GM18861 (cell line): ENCODE measurements around the gene GLCE.

Experiments
- ATAC-seq: cut with Tn5 transposase; IDR thresholded peaks from one replicate; pipeline ENCODE4 v1.9.1; 2021; ENCODE audit not compliant: unreplicated experiment

The GLCE gene

DNA sequence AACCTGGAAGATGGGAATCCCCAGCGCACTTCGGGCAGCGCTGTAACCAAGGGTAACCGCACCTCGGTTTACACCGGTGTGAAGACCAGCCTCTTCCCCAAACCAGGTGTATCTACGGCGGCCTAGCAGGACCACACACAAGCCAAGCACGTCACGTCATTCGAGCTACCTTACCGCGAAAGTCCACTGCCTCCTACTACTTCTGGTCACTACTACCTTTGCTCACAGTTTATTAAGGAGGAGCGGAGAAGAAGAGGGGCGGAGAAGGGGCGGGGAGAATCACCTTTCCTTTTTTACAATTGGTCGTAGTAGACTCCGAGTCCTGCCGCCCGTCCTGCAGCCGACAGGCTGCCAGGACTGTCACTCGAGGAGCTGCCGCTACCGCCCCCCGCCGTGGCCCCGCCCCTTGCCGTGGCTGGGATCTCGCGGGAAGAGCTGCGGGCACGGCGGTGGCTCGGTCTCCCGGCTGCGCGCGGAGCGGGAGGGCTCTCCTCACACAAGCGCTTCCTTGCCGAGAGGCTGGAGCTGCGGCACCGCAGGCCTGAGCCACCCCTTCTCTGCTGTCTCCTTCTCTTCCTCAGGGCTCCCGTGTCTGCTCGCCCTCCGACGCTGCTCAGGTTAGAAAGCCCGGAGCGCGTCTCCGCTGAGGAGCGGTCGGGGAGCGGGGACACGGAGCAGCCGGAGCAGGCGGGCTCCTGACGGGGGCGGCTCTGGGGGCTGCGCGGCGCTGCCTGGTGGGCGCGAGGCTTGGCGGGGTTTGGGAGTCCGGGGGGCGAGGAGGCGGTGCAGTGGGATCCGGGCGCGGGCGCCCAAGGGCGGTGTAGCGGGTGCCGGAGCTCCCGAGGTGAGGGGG is at the start of gene GLCE:
GLCE (plus strand) TSS at position 495 of the 853 bp plus-strand sequence. CDS start 95,172 bp downstream, outside the sequence.
- peak; percentile 81 for ATAC-seq

DNA sequence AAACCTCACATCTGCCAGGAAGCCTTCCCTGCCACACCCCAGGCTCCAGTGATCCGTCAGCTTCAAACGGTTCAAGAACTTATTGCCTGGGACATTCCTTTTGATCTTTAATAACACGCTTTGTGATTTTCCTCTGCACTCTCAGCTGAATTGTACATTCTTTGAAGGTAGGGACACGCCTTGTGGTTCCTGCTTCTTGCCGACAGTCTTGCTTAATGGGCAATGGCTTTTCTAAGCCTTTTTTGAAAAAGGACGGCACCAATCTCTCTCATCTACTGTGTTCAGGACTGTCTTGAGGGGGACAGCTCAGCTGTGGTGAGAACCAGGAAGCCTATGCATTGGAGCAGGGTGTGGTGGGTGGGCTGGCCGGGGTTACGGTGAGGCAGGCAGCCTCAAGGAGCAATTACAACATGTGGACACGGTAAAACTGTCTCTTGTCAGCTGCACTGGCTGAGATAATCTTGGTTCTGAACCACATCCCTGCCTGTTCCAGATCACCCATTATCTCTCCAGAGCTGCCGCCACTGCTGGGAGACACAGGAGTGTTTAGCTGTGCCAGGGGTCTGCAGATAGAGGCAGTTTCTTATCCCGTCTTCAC is 46.0 kb upstream of the GLCE start:
- no peak for ATAC-seq

DNA sequence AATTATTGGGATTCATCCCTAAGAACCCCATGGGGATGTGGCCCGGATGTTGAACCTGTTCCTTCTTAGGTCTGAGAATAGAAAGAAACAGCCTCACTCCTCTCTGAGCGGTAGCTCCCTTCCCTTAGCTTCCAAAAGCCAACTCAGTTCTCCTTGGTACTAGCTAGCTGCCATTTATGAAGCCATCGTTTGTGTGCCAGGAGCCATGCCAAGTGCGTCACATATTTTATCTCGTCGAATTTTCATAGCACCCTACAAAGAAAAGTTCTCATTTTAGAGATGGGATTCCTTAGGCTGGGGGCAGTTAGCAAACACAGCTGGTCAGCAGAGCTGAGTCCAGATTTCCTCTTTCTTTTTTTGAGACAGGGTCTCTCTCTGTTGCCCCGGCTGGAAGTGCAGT is 45.4 kb upstream of the GLCE start:
- ATAC-seq: no peak

DNA sequence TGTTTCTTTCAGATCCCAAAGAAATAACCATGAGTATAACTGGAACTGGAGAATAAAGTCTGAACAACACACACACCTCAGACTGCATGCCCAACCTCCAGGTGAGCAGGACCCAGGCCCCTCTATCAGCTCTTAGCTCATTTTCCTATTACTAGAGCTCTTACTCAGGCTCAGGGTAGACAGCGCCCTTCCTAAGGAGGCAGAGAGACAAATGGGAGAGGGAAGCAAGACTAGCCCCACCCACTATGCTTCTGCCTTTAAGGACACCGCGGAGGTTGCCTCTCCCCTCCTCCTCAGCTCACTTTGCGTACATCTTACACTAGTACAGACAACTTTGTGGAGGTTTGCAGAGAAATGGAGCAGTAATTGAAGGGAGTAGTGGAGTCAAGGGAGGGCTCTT is 44.0 kb upstream of the GLCE start:
- no peak for ATAC-seq

DNA sequence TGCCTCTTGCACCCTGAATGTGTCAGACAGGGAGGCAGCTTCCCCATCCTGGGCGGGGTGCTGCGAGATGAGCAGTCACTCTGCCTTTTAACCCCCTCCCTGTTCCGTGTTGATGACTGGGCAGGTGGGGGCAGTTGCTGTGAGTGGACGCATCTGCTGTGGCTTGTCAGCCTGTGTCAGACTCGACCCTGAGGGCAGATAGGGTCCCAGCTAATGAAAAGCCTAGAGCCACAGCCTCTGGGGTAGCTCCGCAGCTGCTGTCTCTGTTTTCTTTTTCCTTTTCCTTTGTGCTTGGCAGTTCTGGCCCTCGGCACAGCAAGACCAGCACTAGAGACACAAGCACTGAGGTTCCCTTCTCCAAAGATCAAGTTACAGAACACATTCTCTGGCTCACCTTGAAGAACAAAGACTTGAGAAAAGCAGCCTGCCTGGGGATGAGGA is 43.0 kb upstream of the GLCE start:
- ATAC-seq: no peak

DNA sequence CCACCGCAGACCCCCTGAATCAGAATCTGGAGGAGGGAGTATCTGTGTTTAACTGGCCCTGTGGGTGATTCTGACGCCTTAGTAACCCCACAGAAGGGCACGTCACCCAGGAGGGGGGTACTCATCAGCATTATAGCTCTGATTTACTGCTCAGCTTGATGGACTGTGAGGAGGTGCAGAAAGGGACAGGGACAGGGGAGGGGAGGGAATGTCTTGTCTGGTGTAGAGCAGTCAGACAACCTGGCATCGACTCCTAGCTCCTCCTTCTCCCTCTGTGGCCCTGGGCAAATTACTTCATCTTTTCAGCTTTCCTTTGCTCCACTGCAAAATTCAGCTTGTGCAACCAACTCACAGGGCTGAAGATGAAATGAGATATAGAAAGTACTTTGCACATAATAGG is 42.3 kb upstream of the GLCE start:
- no peak for ATAC-seq

DNA sequence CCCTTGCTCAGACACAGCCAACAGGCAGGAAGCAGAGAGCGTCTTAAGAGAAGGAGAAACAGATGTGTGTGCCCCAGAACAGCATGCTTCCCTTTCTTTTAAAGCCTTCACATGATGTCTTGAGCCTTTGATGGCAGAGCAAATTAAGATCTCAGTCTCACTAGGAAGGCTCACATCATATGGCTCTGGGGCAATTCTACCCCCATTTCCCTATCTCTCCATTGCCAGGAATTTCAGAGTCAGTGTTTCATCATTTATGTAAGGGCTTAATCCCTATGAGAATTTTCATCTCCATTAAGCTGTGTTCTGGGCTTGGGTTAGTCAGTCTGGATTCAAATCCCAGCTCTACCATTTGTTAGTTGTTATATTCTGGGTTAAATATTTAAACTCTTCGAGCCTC is 41.4 kb upstream of the GLCE start:
- ATAC-seq: no peak

- ATAC-seq: no peak
These were observed 40.6 kb upstream of the GLCE start for GRCh38 chr15:69119683-69120395.

DNA sequence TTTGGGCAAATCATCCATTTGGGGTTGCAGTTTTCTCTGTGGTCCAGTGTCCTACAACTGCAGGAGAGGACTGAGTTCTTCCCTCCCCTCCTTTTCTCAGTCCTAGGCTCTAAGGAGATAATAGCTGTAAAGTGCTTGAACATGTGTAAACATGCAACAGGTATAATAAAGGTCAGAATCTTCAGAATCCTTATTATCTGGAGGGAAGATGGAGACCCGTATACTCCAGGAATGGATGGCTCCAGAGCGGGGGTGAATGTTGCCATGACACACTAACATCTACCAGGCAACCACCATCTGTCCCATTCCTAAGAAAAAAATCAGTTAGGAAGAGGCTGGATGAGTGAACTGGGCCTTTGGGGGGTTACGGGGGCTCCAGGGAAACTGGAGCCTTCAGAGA is 39.7 kb upstream of the GLCE start:
- no peak for ATAC-seq

GRCh38 chr15:69121198-69121828 is 39.1 kb upstream of the GLCE start:
- no peak for ATAC-seq

DNA sequence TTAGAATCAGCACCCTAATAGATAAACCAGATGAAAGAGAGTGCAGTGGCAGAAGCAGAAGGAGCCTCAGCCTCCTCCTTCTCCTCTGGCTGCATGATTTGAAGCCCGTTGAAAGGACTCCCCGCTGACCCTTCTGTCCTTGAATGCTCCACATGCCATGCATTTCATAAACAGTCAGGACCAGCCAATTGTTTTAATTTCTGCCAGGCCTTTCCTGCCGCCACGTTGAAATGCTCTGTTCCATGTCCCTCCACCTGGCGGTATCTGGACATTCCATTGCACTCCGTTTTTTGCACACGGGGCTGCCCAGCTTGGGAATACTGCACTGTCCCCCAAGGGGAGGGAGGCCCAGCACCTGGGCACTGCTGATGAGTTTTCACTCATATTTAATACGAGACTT is 35.2 kb upstream of the GLCE start:
- ATAC-seq: no peak

GRCh38 chr15:69126054-69126469 is 34.4 kb upstream of the GLCE start:
- ATAC-seq: no peak

- ATAC-seq: no peak
These were observed 33.1 kb upstream of the GLCE start for GRCh38 chr15:69127306-69127705.

DNA sequence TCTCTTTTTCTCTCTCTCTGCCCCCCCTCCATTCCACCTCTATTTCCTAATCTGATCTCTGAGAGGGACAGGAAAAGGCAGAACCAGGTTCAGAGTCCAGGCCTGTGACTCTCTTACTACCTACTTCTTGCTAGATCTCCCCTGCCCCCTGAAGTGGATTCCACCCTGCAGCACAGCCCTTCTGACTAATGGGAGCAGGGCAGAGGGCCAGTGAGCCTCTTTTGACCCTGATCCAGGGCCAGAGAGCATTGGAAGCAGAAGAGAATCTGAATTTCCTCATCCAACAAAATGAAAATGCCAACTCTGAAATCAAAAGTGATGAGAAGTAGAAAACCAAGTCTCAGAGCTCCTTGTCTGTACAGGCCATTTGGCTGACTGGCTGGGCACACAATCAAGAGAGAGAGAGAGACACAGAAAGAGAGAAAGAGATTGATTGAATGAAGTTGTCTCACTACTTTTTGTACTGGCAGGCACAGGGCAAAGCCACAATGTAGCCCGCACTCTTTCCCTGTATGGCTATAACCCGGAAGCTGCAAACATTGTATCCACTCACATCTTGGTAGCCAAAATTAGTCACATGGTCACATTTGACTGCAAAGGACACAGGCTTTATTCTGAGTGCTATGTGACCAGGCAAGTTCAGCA is 31.6 kb upstream of the GLCE start:
- no peak for ATAC-seq

GRCh38 chr15:69131362-69132220 is 28.8 kb upstream of the GLCE start:
- no peak for ATAC-seq

GRCh38 chr15:69132430-69132829 is 28.0 kb upstream of the GLCE start:
- ATAC-seq: no peak

DNA sequence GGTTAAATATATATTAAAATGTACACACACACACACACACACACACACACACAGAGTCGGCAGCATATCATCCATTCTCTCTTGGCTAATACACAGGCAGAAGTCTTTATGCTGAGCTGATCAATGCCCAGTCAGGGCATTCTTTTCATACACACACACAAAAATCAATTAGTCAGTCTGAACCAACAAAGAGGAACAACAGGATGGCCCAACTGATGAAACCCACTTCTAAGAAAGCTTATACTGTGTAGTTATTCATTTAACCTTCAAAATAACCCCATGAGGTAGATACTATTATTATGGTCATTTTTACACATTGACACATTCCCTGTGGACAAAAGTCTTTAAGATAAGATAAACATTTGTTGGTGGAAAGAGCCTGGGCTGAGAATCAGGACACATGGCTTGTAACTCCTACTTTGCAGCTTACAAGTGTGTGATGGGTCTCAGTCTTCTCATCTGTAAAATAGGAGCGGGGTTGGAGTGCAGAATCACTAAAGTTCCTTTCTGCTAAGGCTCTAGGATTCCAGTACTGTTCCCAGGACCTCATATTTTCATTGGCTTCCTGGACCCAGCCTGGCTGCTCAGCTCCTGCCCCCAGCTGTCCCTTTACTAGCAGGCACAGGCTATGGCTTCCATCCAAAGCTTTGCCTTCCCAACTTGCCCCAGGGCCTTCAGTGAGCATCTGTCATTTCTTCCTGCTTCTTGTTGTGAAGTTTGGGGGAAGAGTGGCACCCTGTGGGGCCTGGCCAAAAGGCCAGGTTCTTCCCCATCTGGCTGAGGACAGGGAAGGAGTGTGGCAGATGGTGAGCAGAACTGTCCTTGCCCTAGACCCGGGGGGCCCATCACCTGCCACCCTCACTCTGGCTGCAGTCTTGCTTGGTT is 27.2 kb upstream of the GLCE start:
- no peak for ATAC-seq

DNA sequence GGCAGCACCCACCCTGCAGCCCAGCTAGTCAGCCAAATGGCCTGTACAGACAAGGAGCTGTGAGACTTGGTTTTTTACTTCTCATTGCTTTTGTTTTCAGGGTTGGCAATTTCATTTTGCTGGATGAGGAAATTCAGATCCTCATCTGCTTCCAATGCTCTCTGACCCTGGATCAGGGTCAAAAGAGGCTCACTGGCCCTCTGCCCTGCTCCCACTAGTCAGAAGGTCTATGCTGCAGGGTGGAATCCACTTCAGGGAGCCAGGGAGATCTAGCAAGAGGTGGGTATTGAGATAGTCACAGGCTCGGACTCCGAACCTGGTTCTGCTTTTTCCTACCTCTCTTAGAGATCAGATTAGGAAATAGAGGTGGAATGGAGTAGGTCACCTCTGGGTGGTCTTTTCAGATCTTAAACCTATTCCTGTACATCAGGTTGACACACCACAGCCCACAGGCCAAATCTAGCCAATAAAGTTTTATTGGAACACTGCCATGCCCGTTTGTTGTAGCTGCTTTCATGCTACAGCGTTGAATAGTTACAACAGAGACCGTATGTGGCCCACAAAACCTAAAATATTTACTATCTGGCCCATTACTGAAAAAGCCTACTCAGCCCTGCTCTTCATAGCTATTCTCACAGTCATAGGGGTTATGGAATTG is 26.4 kb upstream of the GLCE start:
- no peak for ATAC-seq

GRCh38 chr15:69134791-69135190 is 25.6 kb upstream of the GLCE start:
- ATAC-seq: no peak
